ENCODE results near the gene ATXN3. TPM values are rescaled to one million over a fixed set of nuclear protein-coding genes. Genes with fewer than 3 reads are reported as not detected.
A peak's percentile ranks its signal among the peaks of the same experiment; 100 is the strongest.

Gene ATXN3
- total RNA-seq, 1 donor from 2014 or later: 37.8 TPM

- no peak for DNase-seq (ENCODE audit: extremely low spot score in 2 of 2)
- Histone ChIP-seq H3K4me3 (peak within 1 kb of the TSS; percentile 81 to 100), H3K4me1 (peaks cover 55% of the 10 kb centered on the region), H3K36me3 (peaks cover 0 to 17% of the 10 kb centered on the region in 2 donors), H3K9me3 (no peaks in the 10 kb centered on the region), H3K27me3 (no peaks in the 10 kb centered on the region), H3K27ac (peak within 1 kb of the TSS; percentile 97)
- intact Hi-C loops (cut with DNase I): no loop called here
- TF ChIP-seq POLR2A (IDR thresholded peaks at IDR 0.05) (peak in 1 of 2 donors; percentile 39), CTCF (IDR thresholded peaks at IDR 0.05) (peak in 2 of 3 experiments; percentile 3 to 25), POLR2AphosphoS5 (IDR thresholded peaks at IDR 0.05; ENCODE audit: insufficient read depth in 1 of 2, low read depth in 1 of 2) (peak; percentile 84 to 87)
Observed at GRCh38 chr14:92121670-92122350, 15.4 kb upstream of the ATXN3 start, which contains the start of the genes CPSF2 and NDUFB1. CPSF2 (plus strand) TSS chr14:92121969; CDS start chr14:92130985, 9,016 bp downstream. NDUFB1 (minus strand) TSS chr14:92121706; CDS start chr14:92117637, 4,069 bp downstream.

- TF ChIP-seq POLR2A (IDR thresholded peaks at IDR 0.05): no peak
- TF ChIP-seq POLR2AphosphoS5 (IDR thresholded peaks at IDR 0.05; ENCODE audit: insufficient read depth in 1 of 2, low read depth in 1 of 2): no peak
- peak in 1 of 3 experiments; percentile 13 for TF ChIP-seq CTCF (IDR thresholded peaks at IDR 0.05)
- no peaks in the 10 kb centered on the region for H3K9me3 ChIP-seq
- H3K36me3 ChIP-seq: peaks cover 0 to 12% of the 10 kb centered on the region in 2 donors
- no peak for DNase-seq (ENCODE audit: extremely low spot score in 2 of 2)
- no peaks in the 10 kb centered on the region for H3K27me3 ChIP-seq
- H3K4me1 ChIP-seq: peaks cover 55% of the 10 kb centered on the region
- H3K27ac ChIP-seq: peak overlapping the region; percentile 97
- intact Hi-C loops (cut with DNase I): no loop called here
- H3K4me3 ChIP-seq: peak overlapping the region; percentile 81 to 100
Observed at GRCh38 chr14:92121207-92121669, 14.9 kb upstream of the ATXN3 start.

- intact Hi-C loops (cut with DNase I): no loop called here
- Histone ChIP-seq H3K27me3 (no peaks in the 10 kb centered on the region), H3K36me3 (no peaks in the 10 kb centered on the region), H3K4me3 (no peak overlapping the region), H3K9me3 (no peaks in the 10 kb centered on the region), H3K4me1 (peaks cover 10% of the 10 kb centered on the region), H3K27ac (no peak overlapping the region)
- DNase-seq (ENCODE audit: extremely low spot score in 2 of 2): no peak
- no peak for TF ChIP-seq POLR2A (IDR thresholded peaks at IDR 0.05)
- no peak for TF ChIP-seq POLR2AphosphoS5 (IDR thresholded peaks at IDR 0.05; ENCODE audit: insufficient read depth in 1 of 2, low read depth in 1 of 2)
- no peak for TF ChIP-seq CTCF (IDR thresholded peaks at IDR 0.05)
Observed at GRCh38 chr14:92109490-92109889, 3.1 kb upstream of the ATXN3 start.

GRCh38 chr14:92108345-92109254 is 2.2 kb upstream of the ATXN3 start:
- intact Hi-C loops (cut with DNase I): no loop called here
- Histone ChIP-seq H3K4me1 (peaks cover 19% of the 10 kb centered on the region), H3K27me3 (no peaks in the 10 kb centered on the region), H3K9me3 (no peaks in the 10 kb centered on the region), H3K27ac (no peak overlapping the region), H3K4me3 (no peak overlapping the region), H3K36me3 (no peaks in the 10 kb centered on the region)
- TF ChIP-seq POLR2AphosphoS5 (IDR thresholded peaks at IDR 0.05; ENCODE audit: insufficient read depth in 1 of 2, low read depth in 1 of 2): no peak
- no peak for TF ChIP-seq CTCF (IDR thresholded peaks at IDR 0.05)
- no peak for TF ChIP-seq POLR2A (IDR thresholded peaks at IDR 0.05)
- DNase-seq (ENCODE audit: extremely low spot score in 2 of 2): no peak

Measured in vagina (tissue), 2 donors.